ENCODE data around the gene FTO. TPM values are rescaled to one million over a fixed set of nuclear protein-coding genes. Genes with fewer than 3 reads are reported as not detected.

The FTO gene
- polyA plus RNA-seq, 2 of the 4 experiments (the other 2 are of a cell fraction): 48.7 to 101 TPM

DNA sequence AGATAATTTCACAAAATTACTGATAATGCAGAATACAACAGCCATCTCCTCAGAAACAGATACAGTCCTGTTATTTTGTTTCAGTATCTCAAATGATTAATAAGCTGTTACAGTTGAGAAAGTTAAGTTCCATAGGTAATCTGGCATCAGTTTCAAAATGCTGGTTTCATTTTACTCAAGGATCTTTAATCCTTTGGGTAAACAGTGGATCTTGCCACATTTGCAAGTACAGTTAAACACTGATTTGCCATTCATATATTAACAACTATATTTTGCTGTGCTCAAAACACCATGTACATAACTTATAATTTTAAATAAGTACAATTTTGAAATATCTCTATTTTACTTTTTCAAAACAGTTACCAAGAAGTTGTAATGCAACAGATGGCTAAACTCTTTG is 31.5 kb upstream of the FTO start:
- Histone ChIP-seq H3K4me1 (peaks cover 20% of the 10 kb centered on the region; the same call in 2 of the 3 replicates), H3K4me2 (peak overlapping the region; percentile 8; the same call in 2 of the 3 replicates), H3K4me3 (no peak overlapping the region), H3K27ac (no peak overlapping the region), H3K9me3 (no peaks in the 10 kb centered on the region)
- DNase-seq (ENCODE audit: low read depth in 1 of 2, low spot score in 1 of 2) (no peak), FAIRE-seq (peak; percentile 78), ATAC-seq (no peak)
- TF ChIP-seq, protein P1, sequence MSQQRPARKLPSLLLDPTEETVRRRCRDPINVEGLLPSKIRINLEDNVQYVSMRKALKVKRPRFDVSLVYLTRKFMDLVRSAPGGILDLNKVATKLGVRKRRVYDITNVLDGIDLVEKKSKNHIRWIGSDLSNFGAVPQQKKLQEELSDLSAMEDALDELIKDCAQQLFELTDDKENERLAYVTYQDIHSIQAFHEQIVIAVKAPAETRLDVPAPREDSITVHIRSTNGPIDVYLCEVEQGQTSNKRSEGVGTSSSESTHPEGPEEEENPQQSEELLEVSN (IDR thresholded peaks at IDR 0.05; ENCODE audit: borderline replicate concordance, low read depth): no peak
- TF ChIP-seq, protein P2, sequence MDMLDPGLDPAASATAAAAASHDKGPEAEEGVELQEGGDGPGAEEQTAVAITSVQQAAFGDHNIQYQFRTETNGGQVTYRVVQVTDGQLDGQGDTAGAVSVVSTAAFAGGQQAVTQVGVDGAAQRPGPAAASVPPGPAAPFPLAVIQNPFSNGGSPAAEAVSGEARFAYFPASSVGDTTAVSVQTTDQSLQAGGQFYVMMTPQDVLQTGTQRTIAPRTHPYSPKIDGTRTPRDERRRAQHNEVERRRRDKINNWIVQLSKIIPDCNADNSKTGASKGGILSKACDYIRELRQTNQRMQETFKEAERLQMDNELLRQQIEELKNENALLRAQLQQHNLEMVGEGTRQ (IDR thresholded peaks at IDR 0.05): no peak
- no peak for TF ChIP-seq MAFK (IDR thresholded peaks at IDR 0.05; ENCODE audit: partially characterized antibody)
- no peak for TF ChIP-seq TFCP2L1 (CRISPR knock-in tag; IDR thresholded peaks at IDR 0.05)
- no peak for TF ChIP-seq GATA3 (IDR thresholded peaks at IDR 0.05; ENCODE audit: borderline replicate concordance)
- TF ChIP-seq EP300 (IDR thresholded peaks at IDR 0.05): no peak
- TF ChIP-seq POLR2A (IDR thresholded peaks at IDR 0.05; ENCODE audit: low read length): no peak
- TF ChIP-seq ZNF302 (CRISPR knock-in tag; IDR thresholded peaks at IDR 0.05): no peak
- no peak for TF ChIP-seq ZC3H11A (IDR thresholded peaks at IDR 0.05)
- no peak for TF ChIP-seq CBX2 (IDR thresholded peaks at IDR 0.05; ENCODE audit: borderline replicate concordance, low read depth)
- TF ChIP-seq SREBF2 (IDR thresholded peaks at IDR 0.05): no peak
- no peak for TF ChIP-seq KDM1A (IDR thresholded peaks at IDR 0.05; ENCODE audit: low read depth)
- no peak for TF ChIP-seq POLR2AphosphoS2 (conservative IDR thresholded peaks at IDR 0.05; ENCODE audit: low read length)
- TF ChIP-seq FOXS1 (CRISPR knock-in tag; IDR thresholded peaks at IDR 0.05): no peak
- POLR2A ChIA-PET: no interaction called here
- CTCF ChIA-PET: no interaction called here

DNA sequence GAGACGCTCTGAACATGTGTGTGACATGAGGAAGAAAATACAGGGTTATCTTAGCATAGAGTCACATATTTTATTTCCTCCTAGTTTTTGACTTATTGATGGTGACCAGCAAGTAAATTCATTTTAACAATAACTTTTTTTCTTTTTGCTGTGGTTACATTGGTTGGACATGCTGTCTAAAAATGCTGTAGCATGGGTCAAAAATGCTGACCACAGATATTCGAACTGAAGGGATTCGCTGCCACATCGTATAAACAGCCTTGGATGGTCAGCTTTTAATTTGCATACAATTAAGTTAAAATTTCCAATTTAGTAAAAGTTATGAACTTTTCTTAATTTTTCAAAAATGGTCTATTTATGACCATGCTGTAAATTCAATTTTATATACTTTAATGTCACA is 30.8 kb upstream of the FTO start:
- WGBS (ENCODE audit: missing lambda C conversion rate): 96% methylated on average over 4 of the region's 4 CpGs
- peak; percentile 52 for TF ChIP-seq MAFK (IDR thresholded peaks at IDR 0.05; ENCODE audit: partially characterized antibody)
- TF ChIP-seq HOXB5 (CRISPR knock-in tag; IDR thresholded peaks at IDR 0.05): no peak
- peak; percentile 7 for FAIRE-seq
- Histone ChIP-seq H3K4me2 (no peak overlapping the region), H3K4me1 (peaks cover 20% of the 10 kb centered on the region; the same call in 2 of the 3 replicates), H3K4me3 (no peak overlapping the region), H3K9me3 (no peaks in the 10 kb centered on the region), H3K27ac (no peak overlapping the region)
- no peak for DNase-seq (ENCODE audit: low read depth in 1 of 2, low spot score in 1 of 2)
- CTCF ChIA-PET: no interaction called here
- POLR2A ChIA-PET: no interaction called here
- ATAC-seq: no peak

DNA sequence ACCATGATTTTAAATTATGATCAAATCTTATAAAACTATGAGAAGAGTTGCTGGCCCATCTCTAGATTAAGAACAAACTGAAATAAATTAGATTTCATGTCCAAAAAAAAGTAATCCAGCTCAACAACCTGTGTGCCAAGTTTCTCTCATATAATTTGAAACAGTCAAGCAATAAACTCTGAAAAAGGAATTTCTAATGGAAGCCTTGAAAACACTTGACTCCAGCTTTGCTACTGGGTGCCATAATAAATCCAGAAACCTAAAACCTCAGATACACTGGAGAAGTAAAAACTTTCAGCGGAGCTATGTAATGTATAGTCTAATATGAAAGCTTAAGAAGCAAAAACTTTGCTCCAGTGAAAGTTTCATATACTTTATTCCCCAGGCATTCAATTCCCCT is 25.8 kb upstream of the FTO start:
- no peaks in the 10 kb centered on the region for H3K4me1 ChIP-seq
- H3K27ac ChIP-seq: no peak overlapping the region
- POLR2A ChIA-PET: no interaction called here
- FAIRE-seq: peak; percentile 13
- DNase-seq (ENCODE audit: low read depth in 1 of 2, low spot score in 1 of 2): no peak
- TF ChIP-seq HOXB13 (CRISPR knock-in tag; IDR thresholded peaks at IDR 0.05; ENCODE audit: low read depth) (no peak), NR3C1 (IDR thresholded peaks at IDR 0.05) (no peak), CBX2 (IDR thresholded peaks at IDR 0.05; ENCODE audit: borderline replicate concordance, low read depth) (no peak), EP300 (IDR thresholded peaks at IDR 0.05) (no peak), TFCP2L1 (CRISPR knock-in tag; IDR thresholded peaks at IDR 0.05) (no peak), ZNF302 (CRISPR knock-in tag; IDR thresholded peaks at IDR 0.05) (no peak)
- TF ChIP-seq, protein P3, sequence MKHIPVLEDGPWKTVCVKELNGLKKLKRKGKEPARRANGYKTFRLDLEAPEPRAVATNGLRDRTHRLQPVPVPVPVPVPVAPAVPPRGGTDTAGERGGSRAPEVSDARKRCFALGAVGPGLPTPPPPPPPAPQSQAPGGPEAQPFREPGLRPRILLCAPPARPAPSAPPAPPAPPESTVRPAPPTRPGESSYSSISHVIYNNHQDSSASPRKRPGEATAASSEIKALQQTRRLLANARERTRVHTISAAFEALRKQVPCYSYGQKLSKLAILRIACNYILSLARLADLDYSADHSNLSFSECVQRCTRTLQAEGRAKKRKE (CRISPR knock-in tag; IDR thresholded peaks at IDR 0.05; ENCODE audit: low read depth): no peak
- TF ChIP-seq, protein P2 (IDR thresholded peaks at IDR 0.05): no peak
- TF ChIP-seq, protein P4, sequence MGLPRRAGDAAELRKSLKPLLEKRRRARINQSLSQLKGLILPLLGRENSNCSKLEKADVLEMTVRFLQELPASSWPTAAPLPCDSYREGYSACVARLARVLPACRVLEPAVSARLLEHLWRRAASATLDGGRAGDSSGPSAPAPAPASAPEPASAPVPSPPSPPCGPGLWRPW (IDR thresholded peaks at IDR 0.05): no peak
- no peak overlapping the region for H3K4me3 ChIP-seq
- ATAC-seq: no peak
- WGBS (ENCODE audit: missing lambda C conversion rate): 94% methylated on average over 1 of the region's 1 CpG
- no peak overlapping the region for H3K4me2 ChIP-seq
- CTCF ChIA-PET: interaction anchor here (0.8 to 1.6 kb wide), 2 partner anchors 13 to 128 kb away, joined by 3 to 4 read pairs; no protein-coding TSS in a partner anchor
- H3K9me3 ChIP-seq: no peaks in the 10 kb centered on the region

All from A549 (cell line).